Cardiac septum (tissue), 1 donor: ENCODE measurements around the gene SLC12A6. TPM values are rescaled to one million over a fixed set of nuclear protein-coding genes. Genes with fewer than 3 reads are reported as not detected.
"Not testable (repeated sequence)": the region's sequence is repeated elsewhere in the genome, so short reads cannot be mapped to it uniquely, and the experiment has no call there.

Experiments used
- DNase-seq: peaks from one replicate; pipeline ENCODE4 v3.0.0-alpha.2; 2020; ENCODE audit warnings: low spot score
- intact Hi-C: fragments of 100-400 bp; cut with DNase I; formaldehyde crosslinking; loops from one replicate; pipeline ENCODE4 v1.14.0; 2022
- total RNA-seq: library from RNA; stranded (reverse); fragmentation: NEBNext Ultra II Directional; extraction: Animal tissue kit (Norgen Biotek cat#: 25700); gene quantifications from one replicate; pipeline ENCODE4 v1.2.1, GENCODE V29; 2021
- donor health status: DM: no; HTN: no; CAD: no.

SLC12A6 gene
- total RNA-seq, 1 donor from 2014 or later: 18.2 TPM

DNA sequence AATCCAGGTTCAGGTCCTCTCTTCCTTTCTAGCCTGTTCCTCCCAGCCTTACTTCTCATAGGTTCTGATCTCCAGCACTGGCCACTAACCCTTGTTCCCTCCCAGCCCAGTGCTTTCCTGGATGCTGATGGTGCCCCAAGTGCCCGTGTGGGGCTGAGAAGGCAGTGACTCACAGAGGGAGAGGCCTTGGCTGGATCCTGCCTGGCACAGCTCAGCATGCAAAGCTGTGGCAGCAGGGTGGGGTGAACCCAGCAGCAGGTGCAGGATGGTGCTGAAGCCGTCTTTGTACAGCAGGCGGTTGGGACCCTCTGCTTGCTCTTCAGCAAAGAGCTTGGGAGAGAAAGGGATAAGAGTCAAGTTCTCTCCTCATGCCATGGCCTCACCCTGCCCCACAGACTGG lies 21.8 kb upstream of the SLC12A6 start:
- no peak for DNase-seq
- intact Hi-C loops: no loop called here

DNA sequence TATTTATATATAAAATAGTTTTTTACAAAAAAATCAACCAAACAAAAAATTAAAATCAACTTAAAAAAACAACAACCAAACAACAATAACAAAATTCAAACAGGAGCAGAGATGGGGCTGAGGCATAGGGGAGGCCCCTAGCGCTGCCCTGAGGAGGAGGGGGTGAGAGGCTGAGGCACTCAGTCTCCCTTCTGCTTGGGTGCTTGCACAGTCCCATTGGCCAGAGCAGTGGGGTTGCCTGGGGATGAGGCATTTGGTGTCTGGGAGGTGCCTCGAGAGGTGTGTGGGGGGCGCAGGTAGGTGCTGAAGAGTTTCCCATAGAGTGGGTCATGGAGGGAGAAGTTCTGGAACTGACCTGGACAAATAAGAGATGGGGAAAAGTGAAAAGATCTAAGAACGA lies 21.4 kb upstream of the SLC12A6 start:
- intact Hi-C loops: no loop called here
- DNase-seq: no peak

DNA sequence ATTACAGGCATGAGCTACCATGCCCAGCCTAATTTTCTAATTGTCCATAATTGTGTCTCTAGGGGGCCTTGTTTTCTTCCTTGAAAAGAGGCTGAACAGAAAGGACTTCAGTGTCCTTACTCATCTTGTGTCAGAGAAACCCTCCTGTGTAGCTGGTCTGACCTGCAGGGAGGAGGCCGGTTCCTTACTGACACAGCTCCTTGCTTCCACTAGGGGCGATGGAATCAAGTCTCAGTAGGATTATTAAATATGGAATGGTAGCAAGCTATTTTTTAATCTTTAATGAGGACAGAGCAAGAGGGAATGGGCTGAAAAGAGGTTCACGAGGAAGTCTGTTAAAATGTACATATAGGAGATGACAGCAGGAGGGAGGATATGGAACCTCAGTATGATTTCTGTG lies 20.8 kb upstream of the SLC12A6 start:
- intact Hi-C loops: no loop called here
- no peak for DNase-seq

GRCh38 chr15:34357653-34358052 lies 20.1 kb upstream of the SLC12A6 start:
- DNase-seq: no peak
- intact Hi-C loops: no loop called here

DNA sequence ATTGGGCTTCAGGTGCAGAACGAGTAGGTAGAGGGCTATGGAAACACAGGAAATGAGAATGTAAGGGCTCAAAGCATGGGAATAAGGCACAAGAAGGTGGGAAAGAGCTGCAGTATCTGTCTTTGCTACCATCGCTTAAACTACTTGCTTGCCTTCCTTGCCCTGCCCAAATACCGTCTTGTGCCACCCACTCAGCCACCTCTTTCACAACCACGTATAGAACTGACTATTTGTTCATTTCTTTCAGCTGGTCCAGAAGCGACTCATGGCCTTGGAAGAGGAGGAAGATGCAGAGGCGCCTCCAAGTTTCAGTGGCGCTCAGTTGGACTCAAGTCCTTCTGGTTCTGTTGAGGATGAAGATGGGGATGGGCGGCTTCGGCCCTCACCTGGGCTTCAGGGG lies 17.7 kb upstream of the SLC12A6 start:
- no peak for DNase-seq
- intact Hi-C loops: no loop called here

DNA sequence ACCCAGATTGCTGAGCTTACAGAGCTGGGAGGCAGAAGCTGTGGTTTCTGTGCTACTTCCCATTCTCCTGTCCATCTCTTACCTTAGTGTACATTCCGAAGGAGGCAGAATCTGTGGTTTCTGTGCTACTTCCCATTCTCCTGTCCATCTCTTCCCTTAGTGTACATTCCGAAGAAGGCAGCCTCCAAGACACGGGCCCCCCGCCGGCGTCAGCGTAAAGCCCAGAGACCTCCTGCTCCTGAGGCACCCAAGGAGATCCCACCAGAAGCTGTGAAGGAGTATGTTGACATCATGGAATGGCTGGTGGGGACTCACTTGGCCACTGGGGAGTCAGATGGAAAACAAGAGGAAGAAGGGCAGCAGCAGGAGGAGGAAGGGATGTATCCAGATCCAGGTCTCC lies 16.7 kb upstream of the SLC12A6 start:
- intact Hi-C loops: no loop called here
- DNase-seq: no peak

GRCh38 chr15:34353627-34354026 lies 16.0 kb upstream of the SLC12A6 start:
- DNase-seq: no peak
- intact Hi-C loops: no loop called here

DNA sequence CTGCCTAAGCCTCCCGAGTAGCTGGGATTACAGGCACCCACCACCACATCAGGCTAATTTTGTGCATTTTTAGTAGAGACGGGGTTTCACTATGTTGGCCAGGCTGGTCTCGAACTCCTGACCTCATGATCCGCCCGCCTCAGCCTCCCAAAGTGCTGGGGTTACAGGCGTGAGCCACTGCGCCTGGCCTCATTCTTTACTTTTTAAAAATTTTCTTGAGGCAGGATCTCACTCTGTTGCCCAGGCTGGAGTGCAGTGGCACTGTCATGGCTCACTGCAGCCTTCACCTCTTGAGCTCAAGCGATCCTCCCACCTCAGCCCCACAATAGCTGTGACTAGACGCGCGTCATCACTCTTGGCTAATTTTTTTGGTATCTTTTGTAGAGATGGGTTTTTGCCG lies 15.4 kb upstream of the SLC12A6 start:
- intact Hi-C loops, DNase-seq: not testable (repeated sequence)

GRCh38 chr15:34349769-34350168 lies 12.2 kb upstream of the SLC12A6 start:
- intact Hi-C loops: no loop called here
- no peak for DNase-seq

- intact Hi-C loops: no loop called here
These were observed 11.2 kb upstream of the SLC12A6 start for GRCh38 chr15:34348735-34349300.

DNA sequence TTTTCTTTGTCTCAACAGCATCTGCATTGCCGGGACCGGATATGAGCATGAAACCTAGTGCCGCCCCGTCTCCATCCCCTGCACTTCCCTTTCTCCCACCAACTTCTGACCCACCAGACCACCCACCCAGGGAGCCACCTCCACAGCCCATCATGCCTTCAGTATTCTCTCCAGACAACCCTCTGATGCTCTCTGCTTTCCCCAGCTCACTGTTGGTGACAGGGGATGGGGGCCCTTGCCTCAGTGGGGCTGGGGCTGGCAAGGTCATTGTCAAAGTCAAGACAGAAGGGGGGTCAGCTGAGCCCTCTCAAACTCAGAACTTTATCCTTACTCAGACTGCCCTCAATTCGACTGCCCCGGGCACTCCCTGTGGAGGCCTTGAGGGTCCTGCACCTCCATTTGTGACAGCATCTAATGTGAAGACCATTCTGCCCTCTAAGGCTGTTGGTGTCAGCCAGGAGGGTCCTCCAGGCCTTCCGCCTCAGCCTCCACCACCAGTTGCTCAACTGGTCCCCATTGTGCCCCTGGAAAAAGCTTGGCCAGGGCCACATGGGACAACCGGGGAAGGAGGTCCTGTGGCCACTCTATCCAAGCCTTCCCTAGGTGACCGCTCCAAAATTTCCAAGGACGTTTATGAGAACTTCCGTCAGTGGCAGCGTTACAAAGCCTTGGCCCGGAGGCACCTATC lies 10.5 kb upstream of the SLC12A6 start:
- intact Hi-C loops: no loop called here
- DNase-seq: no peak

More at GRCh38 chr15:34348735-34349300, 11.2 kb upstream of the SLC12A6 start:
- DNase-seq: no peak

- peak; percentile 97 for DNase-seq
- intact Hi-C loops: loop anchor here (1.0 kb wide), 1 partner anchor 24 kb away; the partner anchor contains the start of gene LPCAT4
These were observed 5.4 kb upstream of the SLC12A6 start, which contains the start of the genes NOP10 and NUTM1 for GRCh38 chr15:34342737-34343575. NOP10 (minus strand) TSS chr15:34343136; CDS start chr15:34343073, 63 bp downstream. NUTM1 (plus strand) TSS chr15:34343315; CDS start chr15:34343697, 382 bp downstream.

GRCh38 chr15:34342213-34342736 lies 4.7 kb upstream of the SLC12A6 start:
- DNase-seq, intact Hi-C loops: not testable (repeated sequence)

- intact Hi-C loops: no loop called here
- DNase-seq: no peak
These were observed 4.0 kb upstream of the SLC12A6 start for GRCh38 chr15:34341381-34342212.

DNA sequence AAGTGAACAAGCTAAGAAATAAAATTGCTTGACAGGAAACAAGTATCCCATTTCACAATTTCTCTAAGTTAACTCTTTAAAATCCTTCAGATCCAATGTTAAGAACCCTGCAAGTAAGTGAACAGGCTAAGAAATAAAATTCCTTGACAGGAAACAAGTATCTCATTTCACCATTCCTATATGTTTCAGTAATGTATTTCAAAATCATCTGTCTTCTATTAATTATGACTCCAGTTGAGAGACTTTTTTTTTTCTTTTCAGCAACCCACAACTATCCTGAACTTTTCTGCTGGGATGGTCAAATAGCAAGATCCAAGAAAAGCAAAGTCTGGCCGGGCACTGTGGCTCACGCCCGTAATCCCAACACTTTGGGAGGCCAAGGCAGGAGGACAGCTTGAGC lies 2.4 kb upstream of the SLC12A6 start:
- no peak for DNase-seq
- intact Hi-C loops: loop anchor here (2.0 to 10.0 kb wide), 2 partner anchors 21 to 115 kb away; partner anchors contain the start of gene EMC4

GRCh38 chr15:34338347-34338746 lies 766 bp upstream of the SLC12A6 start:
- intact Hi-C loops: loop anchor here (2.0 to 10.0 kb wide), 2 partner anchors 20 to 114 kb away; partner anchors contain the start of gene EMC4
- no peak for DNase-seq

- intact Hi-C loops: loop anchor here (10.0 kb wide), 1 partner anchor 112 kb away; the partner anchor contains the start of gene EMC4
- DNase-seq: no peak
These were observed 507 bp downstream of the SLC12A6 start for GRCh38 chr15:34336991-34337556.

GRCh38 chr15:34336231-34336990 lies 1.2 kb downstream of the SLC12A6 start:
- no peak for DNase-seq
- intact Hi-C loops: loop anchor here (10.0 kb wide), 1 partner anchor 112 kb away; the partner anchor contains the start of gene EMC4
